ENCODE results near the gene MTCH1. TPM values are rescaled to one million over a fixed set of nuclear protein-coding genes. Genes with fewer than 3 reads are reported as not detected.

Gene MTCH1
- total and polyA plus RNA-seq, 2 experiments from 2014 or later, result 108 to 271 TPM

DNA sequence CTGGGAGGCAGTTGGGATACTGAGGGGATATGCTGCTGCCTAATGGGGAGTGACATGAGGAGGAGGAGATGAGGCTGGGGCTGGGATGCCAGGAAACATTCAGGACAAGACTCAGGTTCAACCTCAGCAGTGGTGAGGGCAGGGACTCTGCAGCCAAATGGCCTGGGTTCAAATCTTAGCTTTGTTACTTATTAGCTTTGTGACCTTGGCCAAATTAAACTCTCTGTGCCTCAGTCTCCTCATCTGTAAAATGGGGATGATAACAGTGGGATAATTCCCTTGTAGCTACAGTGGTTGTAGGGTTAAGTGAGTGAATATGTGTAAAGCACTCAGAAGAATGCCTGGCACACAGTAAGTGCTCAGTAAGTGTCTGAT, 29.6 kb downstream of the MTCH1 start (continued):
- TF ChIP-seq, protein P1, sequence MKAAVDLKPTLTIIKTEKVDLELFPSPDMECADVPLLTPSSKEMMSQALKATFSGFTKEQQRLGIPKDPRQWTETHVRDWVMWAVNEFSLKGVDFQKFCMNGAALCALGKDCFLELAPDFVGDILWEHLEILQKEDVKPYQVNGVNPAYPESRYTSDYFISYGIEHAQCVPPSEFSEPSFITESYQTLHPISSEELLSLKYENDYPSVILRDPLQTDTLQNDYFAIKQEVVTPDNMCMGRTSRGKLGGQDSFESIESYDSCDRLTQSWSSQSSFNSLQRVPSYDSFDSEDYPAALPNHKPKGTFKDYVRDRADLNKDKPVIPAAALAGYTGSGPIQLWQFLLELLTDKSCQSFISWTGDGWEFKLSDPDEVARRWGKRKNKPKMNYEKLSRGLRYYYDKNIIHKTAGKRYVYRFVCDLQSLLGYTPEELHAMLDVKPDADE (IDR thresholded peaks at IDR 0.05), result no peak
- TF ChIP-seq STAT1 (IDR thresholded peaks at IDR 0.05; ENCODE audit: unreplicated experiment) (no peak), CTCF (conservative IDR thresholded peaks at IDR 0.05; ENCODE audit: low read depth in 2 of 2) (no peak), EZH2 (IDR thresholded peaks at IDR 0.05; ENCODE audit: low read depth, unreplicated experiment) (no peak), POLR2AphosphoS5 (IDR thresholded peaks at IDR 0.05; ENCODE audit: low read depth) (no peak), NANOG (IDR thresholded peaks at IDR 0.05; ENCODE audit: borderline replicate concordance) (no peak), CREB1 (CRISPR knock-in tag; IDR thresholded peaks at IDR 0.05; ENCODE audit: low read depth) (no peak), REST (IDR thresholded peaks at IDR 0.05; ENCODE audit: unreplicated experiment) (no peak)

GRCh38 chr6:36955671-36956445, 30.1 kb downstream of the MTCH1 start:
- no peak for ATAC-seq
- no peak for TF ChIP-seq REST (IDR thresholded peaks at IDR 0.05; ENCODE audit: unreplicated experiment)
- no peak for TF ChIP-seq CTCF (conservative IDR thresholded peaks at IDR 0.05; ENCODE audit: low read depth in 2 of 2)
- no peak for TF ChIP-seq ZNF114 (CRISPR knock-in tag; IDR thresholded peaks at IDR 0.05)
- TF ChIP-seq CREB1 (CRISPR knock-in tag; IDR thresholded peaks at IDR 0.05; ENCODE audit: low read depth), result no peak
- TF ChIP-seq STAT1 (IDR thresholded peaks at IDR 0.05; ENCODE audit: unreplicated experiment), result no peak
- H3K4me1 ChIP-seq (ENCODE audit: insufficient read depth), result no peaks in the 10 kb centered on the region
- H4K20me1 ChIP-seq (replicated peaks; ENCODE audit: insufficient read depth), result no peaks in the 10 kb centered on the region
- no peak overlapping the region for H3K27ac ChIP-seq (ENCODE audit: low read depth)
- H2AFZ ChIP-seq, result peak overlapping the region; percentile 28; the same call in 1 of the 2 replicates
- no peaks in the 10 kb centered on the region for H3K27me3 ChIP-seq (ENCODE audit: insufficient read depth)
- H3K27me3 Mint-ChIP-seq (ENCODE audit: insufficient read depth, low read depth, poor library complexity), result peaks cover 2% of the 10 kb centered on the region
- no peak overlapping the region for H3K27ac Mint-ChIP-seq
- no peak overlapping the region for H3K4me3 Mint-ChIP-seq
- H3K9me2 ChIP-seq (ENCODE audit: insufficient read depth), result no peaks in the 10 kb centered on the region
- H3K79me2 ChIP-seq (replicated peaks; ENCODE audit: insufficient read depth), result no peaks in the 10 kb centered on the region
- H3K36me3 Mint-ChIP-seq (ENCODE audit: low read depth), result no peaks in the 10 kb centered on the region
- no peak for DNase-seq (ENCODE audit: low spot score)
- H3K36me3 ChIP-seq (ENCODE audit: insufficient read depth), result no peaks in the 10 kb centered on the region
- 0 out of 2 replicates have a peak, but pooled peaks cover 1% of the 10 kb centered on the region for H3F3A ChIP-seq (replicated peaks; ENCODE audit: low read depth)
- no peak overlapping the region for H3K4me3 ChIP-seq
- no peak overlapping the region for H3K4me2 ChIP-seq
- peaks cover 10% of the 10 kb centered on the region for H3K4me1 Mint-ChIP-seq
- no peaks in the 10 kb centered on the region for H3K9me3 Mint-ChIP-seq
